ENCODE data around the gene DRC3. TPM values are rescaled to one million over a fixed set of nuclear protein-coding genes. Genes with fewer than 3 reads are reported as not detected.

The DRC3 gene
- total RNA-seq, 2 experiments from 2014 or later = 0.19 TPM; not detected in 1

DNA sequence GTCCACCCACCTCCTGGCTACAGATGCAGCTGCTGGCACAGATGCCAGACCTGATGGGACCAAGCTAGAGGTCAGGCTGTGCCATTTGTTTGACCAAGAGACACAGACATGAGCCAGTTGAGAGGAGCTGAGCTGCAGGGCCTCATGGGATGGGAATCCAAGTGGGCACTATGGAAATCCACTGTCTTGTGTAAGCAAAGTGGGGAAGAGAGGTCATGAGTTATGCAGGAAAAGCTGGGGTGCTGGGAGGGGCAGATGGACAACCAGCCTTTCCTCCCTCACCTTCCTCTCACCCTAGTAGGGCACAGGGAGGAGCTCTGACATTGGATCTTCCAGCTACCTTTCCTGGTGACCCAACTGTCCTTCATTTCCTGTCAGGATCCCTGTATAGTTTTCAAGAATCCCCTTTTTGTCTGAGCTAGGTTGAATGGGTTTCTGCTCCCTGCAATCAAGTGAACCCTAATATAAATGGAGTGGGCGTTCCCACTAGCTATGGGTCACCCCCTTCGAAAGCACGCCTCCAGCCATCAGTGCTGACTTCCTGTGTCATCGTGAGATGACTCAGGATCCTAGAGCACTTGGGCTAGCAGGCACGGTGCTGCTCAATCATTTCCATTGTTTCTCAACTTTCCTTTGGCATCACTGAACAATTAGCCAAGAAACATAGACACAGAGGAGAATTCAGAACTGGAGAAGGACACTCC lies 52.7 kb downstream of the DRC3 start:
- no peaks in the 10 kb centered on the region for H3K9me3 ChIP-seq (ENCODE audit: low read length)
- no TSS peak for BruUV-seq (replicated peaks)
- H2AFZ ChIP-seq (ENCODE audit: low read length) = no peak overlapping the region
- ChIA-PET POLR2A (no interaction called here), CTCF (ENCODE audit: unreplicated experiment) (no interaction called here)
- no peak overlapping the region for H3K27ac ChIP-seq (ENCODE audit: low read depth, low read length, poor library complexity, severe bottlenecking)
- no peaks in the 10 kb centered on the region for H4K20me1 ChIP-seq (ENCODE audit: insufficient read depth, low read length)
- H3K36me3 ChIP-seq (ENCODE audit: insufficient read depth, low read length) = peaks cover 48% of the 10 kb centered on the region
- TF ChIP-seq, protein P1, sequence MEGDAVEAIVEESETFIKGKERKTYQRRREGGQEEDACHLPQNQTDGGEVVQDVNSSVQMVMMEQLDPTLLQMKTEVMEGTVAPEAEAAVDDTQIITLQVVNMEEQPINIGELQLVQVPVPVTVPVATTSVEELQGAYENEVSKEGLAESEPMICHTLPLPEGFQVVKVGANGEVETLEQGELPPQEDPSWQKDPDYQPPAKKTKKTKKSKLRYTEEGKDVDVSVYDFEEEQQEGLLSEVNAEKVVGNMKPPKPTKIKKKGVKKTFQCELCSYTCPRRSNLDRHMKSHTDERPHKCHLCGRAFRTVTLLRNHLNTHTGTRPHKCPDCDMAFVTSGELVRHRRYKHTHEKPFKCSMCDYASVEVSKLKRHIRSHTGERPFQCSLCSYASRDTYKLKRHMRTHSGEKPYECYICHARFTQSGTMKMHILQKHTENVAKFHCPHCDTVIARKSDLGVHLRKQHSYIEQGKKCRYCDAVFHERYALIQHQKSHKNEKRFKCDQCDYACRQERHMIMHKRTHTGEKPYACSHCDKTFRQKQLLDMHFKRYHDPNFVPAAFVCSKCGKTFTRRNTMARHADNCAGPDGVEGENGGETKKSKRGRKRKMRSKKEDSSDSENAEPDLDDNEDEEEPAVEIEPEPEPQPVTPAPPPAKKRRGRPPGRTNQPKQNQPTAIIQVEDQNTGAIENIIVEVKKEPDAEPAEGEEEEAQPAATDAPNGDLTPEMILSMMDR (conservative IDR thresholded peaks at IDR 0.05; ENCODE audit: low read length) = no peak
- intact Hi-C loops (cut with micrococcal nuclease; ENCODE audit: unreplicated experiment) = no loop called here
- H3K4me3 ChIP-seq (ENCODE audit: low read depth, low read length, poor library complexity, severe bottlenecking) = no peak overlapping the region
- no peaks in the 10 kb centered on the region for H3K9me2 ChIP-seq (ENCODE audit: insufficient read depth, low read length)
- H3K4me1 ChIP-seq (ENCODE audit: insufficient read depth, low read length, poor library complexity, severe bottlenecking) = no peaks in the 10 kb centered on the region
- H3K4me2 ChIP-seq (ENCODE audit: low read length) = no peak overlapping the region
- no peaks in the 10 kb centered on the region for H3K79me2 ChIP-seq (ENCODE audit: insufficient read depth, low read depth, low read length)
- no peak for DNase-seq (ENCODE audit: low spot score)

DNA sequence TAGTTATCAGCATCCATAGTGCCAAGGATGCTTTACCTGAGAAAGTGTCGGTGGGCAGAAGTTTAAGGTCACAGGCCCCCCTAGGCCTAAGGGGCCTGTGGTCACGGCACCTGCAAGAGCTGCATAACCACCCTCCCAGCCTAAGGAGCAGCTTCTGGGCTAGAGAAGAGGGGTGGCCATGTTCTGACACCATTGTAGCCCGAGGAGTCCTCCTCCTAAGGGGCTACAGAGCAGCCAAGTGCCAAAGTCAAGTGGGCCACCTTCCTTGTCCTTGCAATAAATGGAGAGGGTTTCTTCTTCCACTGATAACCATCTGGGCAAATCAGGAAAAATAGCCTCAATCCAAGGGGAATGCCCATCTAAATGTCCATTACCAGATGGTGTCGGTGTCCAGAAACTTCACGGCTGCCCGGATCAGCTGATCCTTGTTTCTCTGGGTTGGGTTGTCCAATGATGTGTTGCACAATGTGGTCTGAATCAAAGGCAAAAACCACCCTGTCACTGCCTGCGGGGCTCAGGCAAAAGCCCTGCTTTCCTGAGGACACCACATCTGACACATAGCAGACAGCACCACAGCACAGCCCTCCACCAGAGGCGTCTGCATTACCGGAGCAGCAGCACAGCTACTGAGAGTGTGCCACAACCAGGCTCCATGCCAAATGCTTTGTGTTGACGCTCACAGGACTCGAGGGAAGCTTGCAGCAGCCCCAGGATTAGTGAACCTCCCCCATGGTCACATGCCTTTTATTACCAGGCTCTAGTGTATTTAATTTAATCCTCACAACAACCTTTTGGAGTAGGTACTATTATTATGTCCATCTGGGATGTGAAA lies 53.5 kb downstream of the DRC3 start:
- Histone ChIP-seq H3K4me1 (ENCODE audit: insufficient read depth, low read length, poor library complexity, severe bottlenecking) (no peaks in the 10 kb centered on the region), H4K20me1 (ENCODE audit: insufficient read depth, low read length) (no peaks in the 10 kb centered on the region), H3K79me2 (ENCODE audit: insufficient read depth, low read depth, low read length) (no peaks in the 10 kb centered on the region), H2AFZ (ENCODE audit: low read length) (no peak overlapping the region), H3K36me3 (ENCODE audit: insufficient read depth, low read length) (peaks cover 42% of the 10 kb centered on the region), H3K4me3 (ENCODE audit: low read depth, low read length, poor library complexity, severe bottlenecking) (no peak overlapping the region), H3K27ac (ENCODE audit: low read depth, low read length, poor library complexity, severe bottlenecking) (no peak overlapping the region), H3K4me2 (ENCODE audit: low read length) (no peak overlapping the region), H3K9me3 (ENCODE audit: low read length) (no peaks in the 10 kb centered on the region), H3K9me2 (ENCODE audit: insufficient read depth, low read length) (no peaks in the 10 kb centered on the region)
- POLR2A ChIA-PET = no interaction called here
- intact Hi-C loops (cut with micrococcal nuclease; ENCODE audit: unreplicated experiment) = no loop called here
- TF ChIP-seq EZH2phosphoT487 (IDR thresholded peaks at IDR 0.05; ENCODE audit: borderline replicate concordance, low read depth, low read length) = no peak
- TF ChIP-seq, protein P1 (conservative IDR thresholded peaks at IDR 0.05; ENCODE audit: low read length) = no peak
- no TSS peak for BruUV-seq (replicated peaks)
- CTCF ChIA-PET (ENCODE audit: unreplicated experiment) = no interaction called here
- DNase-seq (ENCODE audit: low spot score) = no peak

DNA sequence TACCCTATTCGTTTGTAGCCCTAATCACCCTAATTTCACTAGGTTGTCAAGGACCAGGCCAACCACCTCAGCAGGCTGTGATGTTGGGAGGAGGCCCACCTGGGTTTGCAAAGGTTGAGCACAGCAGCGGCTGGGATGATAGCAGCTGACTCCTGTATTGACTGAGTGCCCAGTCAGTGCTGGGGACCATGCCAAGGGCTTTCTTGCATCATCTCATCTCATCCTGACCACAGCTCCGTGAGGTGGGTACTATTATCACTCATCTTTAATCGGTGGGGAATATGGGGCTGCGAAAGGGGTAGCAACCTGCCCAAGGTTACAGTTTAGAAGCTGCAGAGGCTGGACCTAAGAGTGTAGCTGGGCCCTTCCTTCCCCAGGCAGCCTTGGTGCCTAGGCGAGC lies 54.6 kb downstream of the DRC3 start:
- no peak for DNase-seq (ENCODE audit: low spot score)
- H3K27ac ChIP-seq (ENCODE audit: low read depth, low read length, poor library complexity, severe bottlenecking) = no peak overlapping the region
- H3K4me3 ChIP-seq (ENCODE audit: low read depth, low read length, poor library complexity, severe bottlenecking) = no peak overlapping the region
- H3K9me2 ChIP-seq (ENCODE audit: insufficient read depth, low read length) = no peaks in the 10 kb centered on the region
- no TSS peak for BruUV-seq (replicated peaks)
- no peaks in the 10 kb centered on the region for H3K9me3 ChIP-seq (ENCODE audit: low read length)
- no peak overlapping the region for H3K4me2 ChIP-seq (ENCODE audit: low read length)
- intact Hi-C loops (cut with micrococcal nuclease; ENCODE audit: unreplicated experiment) = no loop called here
- no peaks in the 10 kb centered on the region for H4K20me1 ChIP-seq (ENCODE audit: insufficient read depth, low read length)
- TF ChIP-seq, protein P1 (conservative IDR thresholded peaks at IDR 0.05; ENCODE audit: low read length) = no peak
- no peak for TF ChIP-seq EZH2phosphoT487 (IDR thresholded peaks at IDR 0.05; ENCODE audit: borderline replicate concordance, low read depth, low read length)
- ChIA-PET CTCF (ENCODE audit: unreplicated experiment) (no interaction called here), POLR2A (no interaction called here)
- H3K36me3 ChIP-seq (ENCODE audit: insufficient read depth, low read length) = peaks cover 33% of the 10 kb centered on the region; the same call in 1 of the 2 replicates
- H3K79me2 ChIP-seq (ENCODE audit: insufficient read depth, low read depth, low read length) = no peaks in the 10 kb centered on the region; the same call in 1 of the 2 replicates
- H3K4me1 ChIP-seq (ENCODE audit: insufficient read depth, low read length, poor library complexity, severe bottlenecking) = peaks cover 3% of the 10 kb centered on the region
- H2AFZ ChIP-seq (ENCODE audit: low read length) = no peak overlapping the region
